ENCODE data around the gene SLC9A9.
"Not testable (repeated sequence)": the region's sequence is repeated elsewhere in the genome, so short reads cannot be mapped to it uniquely, and the experiment has no call there.

The SLC9A9 gene

GRCh38 chr3:143808030-143808429 is 40.2 kb downstream of the SLC9A9 start:
- no peak for DNase-seq

GRCh38 chr3:143806038-143806437 is 42.2 kb downstream of the SLC9A9 start:
- no peak for DNase-seq

GRCh38 chr3:143805476-143805875 is 42.8 kb downstream of the SLC9A9 start:
- not testable (repeated sequence) for DNase-seq

- not testable (repeated sequence) for DNase-seq
These were observed 47.2 kb downstream of the SLC9A9 start for GRCh38 chr3:143801046-143801445.

GRCh38 chr3:143798151-143798550 is 50.1 kb downstream of the SLC9A9 start:
- DNase-seq, result not testable (repeated sequence)

GRCh38 chr3:143795874-143796273 is 52.4 kb downstream of the SLC9A9 start:
- peak in 1 of 3 experiments; percentile 9 for DNase-seq

- no peak for DNase-seq
These were observed 53.3 kb downstream of the SLC9A9 start for GRCh38 chr3:143794793-143795462.

- DNase-seq, result no peak
These were observed 54.3 kb downstream of the SLC9A9 start for GRCh38 chr3:143793971-143794370.

- DNase-seq, result no peak
These were observed 56.9 kb downstream of the SLC9A9 start for GRCh38 chr3:143791386-143791785.

GRCh38 chr3:143786219-143787191 is 61.8 kb downstream of the SLC9A9 start:
- DNase-seq, result no peak

- no peak for DNase-seq
These were observed 63.8 kb downstream of the SLC9A9 start for GRCh38 chr3:143784446-143784845.

GRCh38 chr3:143783851-143784370 is 64.4 kb downstream of the SLC9A9 start:
- DNase-seq, result no peak

GRCh38 chr3:143775459-143775858 is 72.8 kb downstream of the SLC9A9 start:
- peak; percentile 29 to 74 (median 49) for DNase-seq

GRCh38 chr3:143771939-143772338 is 76.3 kb downstream of the SLC9A9 start:
- DNase-seq, result no peak

- DNase-seq, result no peak
These were observed 77.0 kb downstream of the SLC9A9 start for GRCh38 chr3:143771258-143771657.

- DNase-seq, result no peak
These were observed 77.9 kb downstream of the SLC9A9 start for GRCh38 chr3:143770391-143770790.

GRCh38 chr3:143769616-143770015 is 78.7 kb downstream of the SLC9A9 start:
- DNase-seq, result peak in 1 of 3 experiments; percentile 34

GRCh38 chr3:143764840-143765239 is 83.4 kb downstream of the SLC9A9 start:
- DNase-seq, result no peak

- peak in 2 of 3 experiments; percentile 29 to 68 for DNase-seq
These were observed 84.6 kb downstream of the SLC9A9 start for GRCh38 chr3:143763564-143764162.

- no peak for DNase-seq
These were observed 90.6 kb downstream of the SLC9A9 start for GRCh38 chr3:143757691-143758090.

- peak in 1 of 3 experiments; percentile 12 for DNase-seq
These were observed 92.3 kb downstream of the SLC9A9 start for GRCh38 chr3:143755978-143756377.

GRCh38 chr3:143754090-143754489 is 94.2 kb downstream of the SLC9A9 start:
- DNase-seq, result no peak

- peak in 1 of 3 experiments; percentile 21 for DNase-seq
These were observed 94.8 kb downstream of the SLC9A9 start for GRCh38 chr3:143753456-143753855.
